ENCODE measurements around the gene MLLT10. TPM values are rescaled to one million over a fixed set of nuclear protein-coding genes. Genes with fewer than 3 reads are reported as not detected.

Gene MLLT10
- total RNA-seq, 1 donor from 2014 or later = 50.9 TPM

GRCh38 chr10:21501731-21502347 is 32.2 kb upstream of the MLLT10 start:
- Mint-ChIP-seq H3K27me3 (ENCODE audit: unreplicated experiment) (peaks cover 12% of the 10 kb centered on the region), H3K4me1 (ENCODE audit: low read depth, unreplicated experiment) (peaks cover 35% of the 10 kb centered on the region), H3K27ac (ENCODE audit: unreplicated experiment) (no peak overlapping the region), H3K9me3 (ENCODE audit: unreplicated experiment) (peaks cover 10% of the 10 kb centered on the region), H3K36me3 (ENCODE audit: unreplicated experiment) (no peaks in the 10 kb centered on the region), H3K4me3 (ENCODE audit: unreplicated experiment) (peak overlapping the region; percentile 35)
- no peak for TF ChIP-seq CTCF (IDR thresholded peaks at IDR 0.05; ENCODE audit: partially characterized antibody, unreplicated experiment)
- no peak for DNase-seq

- TF ChIP-seq CTCF (IDR thresholded peaks at IDR 0.05; ENCODE audit: partially characterized antibody, unreplicated experiment) = no peak
- Mint-ChIP-seq H3K27me3 (ENCODE audit: unreplicated experiment) (peaks cover 14% of the 10 kb centered on the region), H3K36me3 (ENCODE audit: unreplicated experiment) (no peaks in the 10 kb centered on the region), H3K9me3 (ENCODE audit: unreplicated experiment) (peaks cover 10% of the 10 kb centered on the region), H3K27ac (ENCODE audit: unreplicated experiment) (no peak overlapping the region), H3K4me3 (ENCODE audit: unreplicated experiment) (no peak overlapping the region), H3K4me1 (ENCODE audit: low read depth, unreplicated experiment) (peaks cover 41% of the 10 kb centered on the region)
- DNase-seq = peak; percentile 17
Observed at GRCh38 chr10:21502348-21502740, 31.7 kb upstream of the MLLT10 start.

GRCh38 chr10:21503542-21503941 is 30.5 kb upstream of the MLLT10 start:
- H3K4me3 Mint-ChIP-seq (ENCODE audit: unreplicated experiment) = peak overlapping the region; percentile 23
- H3K4me1 Mint-ChIP-seq (ENCODE audit: low read depth, unreplicated experiment) = peaks cover 49% of the 10 kb centered on the region
- peaks cover 13% of the 10 kb centered on the region for H3K27me3 Mint-ChIP-seq (ENCODE audit: unreplicated experiment)
- no peaks in the 10 kb centered on the region for H3K36me3 Mint-ChIP-seq (ENCODE audit: unreplicated experiment)
- H3K27ac Mint-ChIP-seq (ENCODE audit: unreplicated experiment) = peak overlapping the region; percentile 48
- H3K9me3 Mint-ChIP-seq (ENCODE audit: unreplicated experiment) = peaks cover 2% of the 10 kb centered on the region
- DNase-seq = no peak
- TF ChIP-seq CTCF (IDR thresholded peaks at IDR 0.05; ENCODE audit: partially characterized antibody, unreplicated experiment) = no peak

- H3K9me3 Mint-ChIP-seq (ENCODE audit: unreplicated experiment) = peaks cover 4% of the 10 kb centered on the region
- peaks cover 13% of the 10 kb centered on the region for H3K27me3 Mint-ChIP-seq (ENCODE audit: unreplicated experiment)
- TF ChIP-seq CTCF (IDR thresholded peaks at IDR 0.05; ENCODE audit: partially characterized antibody, unreplicated experiment) = no peak
- H3K4me1 Mint-ChIP-seq (ENCODE audit: low read depth, unreplicated experiment) = peaks cover 49% of the 10 kb centered on the region
- peak overlapping the region; percentile 42 for H3K4me3 Mint-ChIP-seq (ENCODE audit: unreplicated experiment)
- no peak overlapping the region for H3K27ac Mint-ChIP-seq (ENCODE audit: unreplicated experiment)
- DNase-seq = no peak
- no peaks in the 10 kb centered on the region for H3K36me3 Mint-ChIP-seq (ENCODE audit: unreplicated experiment)
Observed at GRCh38 chr10:21505711-21506278, 28.2 kb upstream of the MLLT10 start.

GRCh38 chr10:21506351-21506750 is 27.7 kb upstream of the MLLT10 start:
- Mint-ChIP-seq H3K27me3 (ENCODE audit: unreplicated experiment) (peaks cover 12% of the 10 kb centered on the region), H3K27ac (ENCODE audit: unreplicated experiment) (no peak overlapping the region), H3K4me3 (ENCODE audit: unreplicated experiment) (peak overlapping the region; percentile 84), H3K9me3 (ENCODE audit: unreplicated experiment) (peaks cover 4% of the 10 kb centered on the region), H3K36me3 (ENCODE audit: unreplicated experiment) (no peaks in the 10 kb centered on the region), H3K4me1 (ENCODE audit: low read depth, unreplicated experiment) (peaks cover 51% of the 10 kb centered on the region)
- no peak for TF ChIP-seq CTCF (IDR thresholded peaks at IDR 0.05; ENCODE audit: partially characterized antibody, unreplicated experiment)
- DNase-seq = no peak
